HG02642 (cell line): ENCODE measurements around the gene STAT3.
"Not testable (repeated sequence)": the region's sequence is repeated elsewhere in the genome, so short reads cannot be mapped to it uniquely, and the experiment has no call there.

Experiments used
- ATAC-seq: cut with Tn5 transposase; IDR thresholded peaks from one replicate; pipeline ENCODE4 v1.9.1; 2021; ENCODE audit warnings: mild to moderate bottlenecking; ENCODE audit not compliant: unreplicated experiment, poor library complexity

Gene STAT3

DNA sequence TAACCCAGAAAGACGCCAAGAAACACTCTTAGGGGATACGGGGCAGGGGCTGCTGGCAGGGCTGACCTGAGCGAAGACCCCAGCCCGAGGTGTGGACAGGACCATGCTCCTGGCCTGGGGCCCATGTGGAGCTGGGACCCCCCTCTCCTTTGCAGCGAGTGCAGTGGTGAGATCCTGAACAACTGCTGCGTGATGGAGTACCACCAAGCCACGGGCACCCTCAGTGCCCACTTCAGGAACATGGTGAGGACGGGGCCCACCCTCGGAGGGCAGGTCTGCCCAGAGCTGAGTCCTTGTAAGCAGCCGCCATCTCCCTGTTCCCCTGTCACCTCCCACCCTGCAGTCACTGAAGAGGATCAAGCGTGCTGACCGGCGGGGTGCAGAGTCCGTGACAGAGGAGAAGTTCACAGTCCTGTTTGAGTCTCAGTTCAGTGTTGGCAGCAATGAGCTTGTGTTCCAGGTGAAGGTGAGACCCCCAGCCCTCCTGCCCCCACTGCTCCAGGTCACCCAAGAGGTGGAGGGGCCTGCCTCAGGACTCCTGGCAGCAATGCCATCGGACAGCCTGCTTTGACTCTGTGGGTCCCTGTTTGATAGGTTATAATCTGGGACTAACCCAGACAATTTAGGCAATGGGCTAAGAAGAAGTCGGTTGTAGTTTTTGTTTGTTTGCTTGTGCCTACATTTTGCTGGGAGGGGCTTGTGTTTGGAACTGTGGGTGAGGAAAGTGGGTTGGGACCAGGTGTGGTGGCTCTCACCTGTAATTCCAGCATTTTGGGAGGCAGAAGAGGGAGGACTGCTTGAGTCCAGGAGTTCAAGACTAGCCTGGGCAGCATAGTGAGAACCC, 83.8 kb downstream of the STAT3 start:
- ATAC-seq = no peak

DNA sequence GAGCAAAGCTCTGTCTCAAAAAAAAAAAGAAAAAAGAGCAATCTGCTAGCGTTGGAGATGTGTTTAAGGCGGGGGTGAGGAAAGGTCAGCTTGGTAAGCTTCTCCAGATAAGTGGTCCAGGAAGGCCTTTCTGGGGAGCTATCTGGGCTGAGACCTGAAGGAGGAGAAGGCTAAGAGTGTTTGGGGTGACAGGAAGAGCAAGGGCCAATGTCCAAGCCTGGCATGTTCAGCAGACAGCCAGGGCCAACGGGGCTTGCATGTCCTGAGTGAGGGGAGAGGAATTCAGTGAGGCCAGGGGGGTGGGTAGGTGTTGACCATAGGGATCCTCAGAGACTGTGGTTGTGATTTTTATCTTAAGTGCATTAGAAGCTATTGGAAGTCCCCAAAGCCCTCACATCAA, 84.5 kb downstream of the STAT3 start:
- no peak for ATAC-seq

DNA sequence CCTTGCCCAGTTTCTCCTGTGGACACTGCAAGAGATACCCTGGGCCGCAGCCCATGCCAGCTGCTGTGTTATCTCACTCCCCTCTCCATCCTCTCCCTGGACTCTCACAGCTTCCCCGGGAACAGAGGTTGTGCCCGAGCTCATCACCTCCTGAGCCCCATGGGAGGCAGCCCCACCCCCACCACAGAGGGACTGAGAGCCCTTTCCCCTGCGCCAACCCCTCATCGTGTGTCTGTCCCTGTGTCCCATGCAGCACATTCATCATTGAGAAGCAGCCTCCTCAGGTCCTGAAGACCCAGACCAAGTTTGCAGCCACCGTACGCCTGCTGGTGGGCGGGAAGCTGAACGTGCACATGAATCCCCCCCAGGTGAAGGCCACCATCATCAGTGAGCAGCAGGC, 87.2 kb downstream of the STAT3 start:
- ATAC-seq = no peak

- ATAC-seq = not testable (repeated sequence)
Observed at GRCh38 chr17:42299913-42300312, 88.3 kb downstream of the STAT3 start.

- not testable (repeated sequence) for ATAC-seq
Observed at GRCh38 chr17:42299361-42299760, 88.9 kb downstream of the STAT3 start.

DNA sequence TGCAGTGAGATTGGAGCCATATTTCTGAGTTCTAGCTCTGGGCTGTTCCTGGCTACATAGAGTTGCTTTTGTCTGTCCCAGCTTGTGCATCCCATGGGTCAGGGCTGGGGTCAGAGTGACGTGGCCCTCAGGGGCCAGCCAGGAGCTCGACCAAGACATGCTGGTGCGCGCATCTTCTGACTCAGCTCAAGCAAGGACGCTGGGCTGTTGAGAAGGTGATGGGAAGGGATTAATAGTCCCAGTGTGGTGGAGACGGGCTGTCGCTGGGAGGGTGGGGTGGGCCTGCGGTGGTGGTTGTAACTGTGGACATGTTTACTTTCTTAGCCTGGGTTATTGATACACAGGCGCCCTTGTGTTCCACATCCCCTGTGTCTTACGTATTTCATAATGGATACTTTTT, 90.5 kb downstream of the STAT3 start:
- ATAC-seq = not testable (repeated sequence)

DNA sequence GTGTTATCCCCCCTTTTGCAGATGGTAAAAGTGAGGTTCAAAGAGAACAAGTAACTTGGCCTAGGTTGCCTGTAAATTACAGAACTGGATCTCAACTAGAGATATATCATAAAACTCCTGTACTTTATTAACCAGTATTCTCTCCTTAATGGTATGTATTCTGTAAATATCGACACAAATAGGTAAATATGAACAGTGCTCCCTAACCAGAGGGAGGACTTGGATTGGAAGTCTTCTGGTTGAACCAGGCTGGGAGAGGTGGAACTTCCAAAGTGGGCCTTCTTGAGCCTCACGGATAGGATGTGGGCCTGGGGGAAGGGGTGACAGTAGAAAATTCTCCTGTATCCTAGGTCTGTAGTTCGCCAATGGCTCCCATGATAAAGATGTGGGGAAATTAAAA, 92.2 kb downstream of the STAT3 start:
- no peak for ATAC-seq

DNA sequence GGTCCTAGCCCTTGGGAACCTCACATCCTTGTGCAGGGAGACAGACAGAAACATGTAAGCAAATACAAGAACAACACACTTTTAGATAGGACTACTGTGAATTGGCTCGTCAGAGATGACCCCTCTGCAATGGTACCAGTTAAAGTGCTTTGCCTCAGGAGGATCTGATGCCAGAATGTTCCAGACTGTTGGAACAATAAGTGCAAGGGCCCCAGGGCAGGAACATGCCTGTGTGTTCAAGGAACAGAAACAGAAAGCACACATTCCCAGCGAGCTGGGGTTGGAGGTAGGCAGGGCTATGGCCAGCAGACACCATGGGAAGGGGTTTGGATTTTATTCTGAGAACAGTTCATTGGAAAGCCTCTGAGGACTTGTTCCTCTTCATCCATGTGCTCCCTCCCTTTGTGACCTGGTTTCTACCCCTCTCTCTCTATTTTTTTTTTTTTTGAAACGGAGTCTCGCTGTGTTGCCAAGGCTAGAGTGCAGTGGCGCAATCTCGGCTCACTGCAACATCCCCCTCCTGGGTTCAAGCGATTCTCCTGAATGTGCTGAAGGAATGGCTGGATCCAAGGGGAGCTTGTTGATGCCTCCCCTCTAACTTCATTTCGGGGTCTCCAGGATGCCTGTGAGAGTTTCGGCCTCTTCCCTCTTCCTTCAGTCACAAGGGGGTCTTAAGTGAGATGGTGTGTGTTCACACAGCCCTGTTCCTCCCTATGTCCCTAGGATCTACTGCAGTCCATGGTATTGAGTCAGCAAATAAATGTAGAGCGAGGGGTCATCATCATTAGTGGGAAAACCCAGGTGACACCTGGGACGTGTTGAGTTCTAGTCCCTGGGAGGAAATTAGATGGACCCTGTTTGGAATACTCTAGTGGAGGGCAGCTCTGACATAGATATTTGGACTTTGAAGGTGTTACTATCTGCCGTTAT, 93.5 kb downstream of the STAT3 start:
- no peak for ATAC-seq

GRCh38 chr17:42291129-42291528, 97.1 kb downstream of the STAT3 start:
- no peak for ATAC-seq

DNA sequence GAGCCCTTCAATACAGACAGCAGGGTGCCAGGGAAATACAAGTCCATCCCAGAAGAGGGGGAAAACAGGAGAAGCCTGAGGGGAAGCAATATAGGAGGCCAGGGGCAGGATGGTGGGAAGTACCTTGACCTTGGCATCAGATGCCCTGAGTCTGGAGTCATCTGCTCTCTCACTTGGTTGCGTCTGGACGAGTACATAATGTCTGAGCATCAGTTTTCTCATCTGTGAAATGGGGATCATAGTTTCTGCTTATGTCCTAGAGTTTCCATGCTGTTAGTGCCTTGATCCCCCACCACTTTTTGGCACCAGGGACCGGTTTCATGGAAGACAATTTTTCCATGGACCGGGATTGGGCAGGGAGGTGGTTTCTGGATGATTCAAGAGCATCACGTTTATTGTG, 97.7 kb downstream of the STAT3 start:
- ATAC-seq = no peak

GRCh38 chr17:42289611-42290181, 98.5 kb downstream of the STAT3 start:
- ATAC-seq = no peak

DNA sequence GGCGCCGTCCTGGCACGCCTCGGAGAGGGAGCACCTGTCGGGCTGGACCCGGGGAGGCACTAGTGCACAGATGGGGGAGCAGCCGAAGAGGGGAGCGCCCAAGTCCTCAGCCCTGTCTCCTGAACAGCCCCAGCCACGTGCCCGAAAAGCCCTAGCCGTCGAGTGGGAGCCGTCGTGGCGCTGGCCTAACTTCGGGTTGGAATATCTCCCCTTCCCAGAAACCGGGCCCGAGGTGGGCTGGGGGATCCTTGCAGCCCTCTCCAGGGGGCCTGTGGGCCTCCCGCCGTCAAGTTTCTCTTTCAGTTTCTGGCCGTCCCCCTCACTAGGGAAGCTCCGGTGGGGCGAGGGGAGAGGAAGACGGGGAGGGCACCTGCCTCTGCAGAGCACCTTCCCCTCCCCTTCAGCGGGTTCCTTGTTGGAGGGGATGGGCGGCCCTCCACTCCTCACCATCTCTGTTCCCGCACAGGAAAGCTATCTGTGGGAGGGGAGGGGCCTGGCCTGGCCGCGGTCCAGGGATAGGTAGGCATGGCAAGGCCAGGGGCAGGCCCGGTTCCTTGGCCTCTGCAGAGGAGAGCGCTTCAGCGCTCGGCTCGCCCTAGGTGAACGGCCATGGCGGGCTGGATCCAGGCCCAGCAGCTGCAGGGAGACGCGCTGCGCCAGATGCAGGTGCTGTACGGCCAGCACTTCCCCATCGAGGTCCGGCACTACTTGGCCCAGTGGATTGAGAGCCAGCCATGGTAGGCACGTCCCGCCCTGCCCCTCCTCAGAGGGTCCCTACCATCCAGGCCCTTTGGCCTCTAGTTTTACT, 99.2 kb downstream of the STAT3 start:
- peak; percentile 27 for ATAC-seq

- ATAC-seq = peak; percentile 41
Observed at GRCh38 chr17:42287977-42288802, 100.1 kb downstream of the STAT3 start, which contains the start of gene STAT5A. STAT5A (plus strand) TSS chr17:42288498; CDS start chr17:42289412, 914 bp downstream.

- peak; percentile 10 for ATAC-seq
Observed at GRCh38 chr17:42287305-42287976, 100.8 kb downstream of the STAT3 start.

DNA sequence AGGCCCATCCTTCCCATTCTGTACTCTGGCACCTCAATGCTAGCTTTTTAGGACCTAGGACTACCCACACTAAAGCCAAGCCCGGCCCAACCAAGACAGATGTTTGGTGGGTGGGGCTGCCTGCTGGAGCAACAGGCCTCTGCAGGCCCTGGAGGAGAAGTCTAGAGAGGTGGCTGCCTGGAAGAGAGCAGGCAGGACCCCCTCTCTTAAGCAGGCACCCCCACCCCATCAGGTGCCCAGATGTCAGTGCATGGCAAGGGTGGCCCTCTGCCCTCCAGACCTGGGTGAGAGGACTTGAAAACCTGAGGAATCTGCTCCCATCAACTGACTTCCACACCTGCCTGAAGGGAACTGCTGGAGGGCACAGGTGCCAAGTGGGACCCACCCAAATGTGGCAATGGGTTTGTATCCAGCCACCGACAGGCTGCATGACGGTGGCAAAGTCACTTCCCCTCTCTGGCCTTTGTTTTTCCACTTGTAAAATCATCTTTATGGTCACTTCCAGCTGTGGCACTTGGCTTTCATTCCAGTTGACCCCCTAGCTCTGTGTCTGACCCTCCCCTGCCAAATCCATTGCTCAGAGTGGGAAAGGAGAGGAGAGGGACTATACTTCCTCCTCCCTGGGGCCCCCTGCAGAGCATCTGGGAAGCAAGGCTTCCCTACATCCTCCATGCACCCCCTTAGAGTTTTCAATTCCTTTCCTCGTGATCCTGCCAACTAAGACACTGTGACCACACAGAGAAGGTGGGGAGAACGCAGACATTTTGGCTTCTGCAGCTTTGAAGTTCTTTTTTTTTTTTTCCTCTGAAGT, 101.6 kb downstream of the STAT3 start:
- ATAC-seq = no peak

GRCh38 chr17:42285346-42286050, 102.7 kb downstream of the STAT3 start:
- ATAC-seq = no peak

- no peak for ATAC-seq
Observed at GRCh38 chr17:42284566-42284965, 103.7 kb downstream of the STAT3 start.
